HAP-1 (cell line): ENCODE results near the gene UGT1A9.

ENCODE experiments used
- DNase-seq, 2 experiments: peaks; one replicate each; pipeline ENCODE4 v3.0.0-alpha.2; 2016 to 2020; ENCODE audit warnings: low spot score in 2 of 2
- H3K27me3 ChIP-seq: fragments of 250-450 bp; sonication (Bioruptor Pico); 2 replicates; pipeline ENCODE4 v1.5.1; 2020; ENCODE audit warnings: low read depth, mild to moderate bottlenecking, moderate library complexity
- H3K36me3 ChIP-seq: fragments of 250-450 bp; sonication (Bioruptor Pico); replicated peaks from 2 replicates; pipeline ENCODE4 v1.5.1; 2020; ENCODE audit warnings: mild to moderate bottlenecking
- H3K4me1 ChIP-seq: fragments of 250-450 bp; sonication (Bioruptor Pico); 2 replicates; pipeline ENCODE4 v1.5.1; 2020; ENCODE audit warnings: mild to moderate bottlenecking
- H3K4me3 ChIP-seq: fragments of 250-450 bp; sonication (Bioruptor Pico); 2 replicates; pipeline ENCODE4 v1.5.1; 2020; ENCODE audit warnings: mild to moderate bottlenecking, moderate library complexity
- H3K9me3 ChIP-seq: fragments of 250-450 bp; sonication (Bioruptor Pico); 2 replicates; pipeline ENCODE4 v1.5.1; 2020; ENCODE audit warnings: mild to moderate bottlenecking, moderate library complexity
- in situ Hi-C: fragments of 300-500 bp; cut with MboI; formaldehyde crosslinking; loops from 3 replicates; pipeline ENCODE4 v1.14.3; 2020; ENCODE audit warnings: low sequenced_read_pairs, inconsistent platforms, mixed read lengths

Gene UGT1A9

DNA sequence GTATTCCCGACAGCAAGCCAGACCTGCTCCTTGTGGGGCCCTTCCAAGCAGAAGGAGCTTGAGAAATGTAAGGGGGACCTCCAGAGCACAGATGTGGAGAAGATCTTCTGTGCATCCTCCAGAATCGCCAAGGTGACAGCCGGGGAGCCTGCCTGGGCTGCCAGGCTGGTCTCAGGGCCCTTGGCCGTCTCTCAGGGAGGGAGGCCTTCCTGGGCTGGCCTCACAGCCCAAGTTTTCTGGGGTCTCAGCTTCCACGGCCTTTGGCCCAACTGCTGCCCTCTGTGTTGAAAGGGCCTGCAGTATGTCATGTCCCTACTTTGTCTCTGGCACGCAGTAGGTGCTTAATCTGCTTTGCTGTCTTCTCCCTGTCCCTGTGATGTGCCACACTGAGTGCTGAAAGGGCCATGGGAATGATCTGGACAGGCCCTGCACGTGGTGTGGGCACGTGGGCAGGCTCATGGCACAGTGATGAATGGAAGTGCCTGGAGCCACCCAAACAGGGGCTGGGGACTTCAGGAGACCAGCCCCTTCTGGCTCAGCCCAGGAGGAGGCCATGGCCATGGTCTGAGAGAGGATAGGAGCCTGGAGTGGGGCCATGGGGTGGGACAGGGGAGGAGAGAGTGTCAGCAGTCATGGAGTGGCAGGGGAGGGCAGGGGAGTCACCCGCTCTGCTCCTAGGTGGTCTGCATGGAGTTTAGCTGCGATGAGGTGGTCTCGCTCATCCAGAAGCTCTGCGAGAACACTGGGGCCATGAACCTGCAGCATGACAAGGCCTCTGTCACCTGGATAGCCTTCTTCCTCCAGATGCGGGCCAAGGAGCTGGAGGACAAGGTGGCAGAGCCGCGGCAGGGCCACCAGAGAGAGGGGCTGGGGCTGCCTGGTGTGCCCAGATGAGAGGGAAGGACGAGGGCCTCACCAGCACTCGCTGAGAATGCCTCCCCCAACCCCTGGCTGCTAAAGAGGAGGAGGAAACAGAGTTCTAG lies 147.2 kb downstream of the UGT1A9 start:
- no peaks in the 10 kb centered on the region for H3K36me3 ChIP-seq
- in situ Hi-C loops = no loop called here
- H3K4me1 ChIP-seq = no peaks in the 10 kb centered on the region
- peak in 1 of 2 experiments; percentile 1 for DNase-seq
- H3K4me3 ChIP-seq = no peak overlapping the region
- H3K27me3 ChIP-seq = no peaks in the 10 kb centered on the region
- H3K9me3 ChIP-seq = no peaks in the 10 kb centered on the region

DNA sequence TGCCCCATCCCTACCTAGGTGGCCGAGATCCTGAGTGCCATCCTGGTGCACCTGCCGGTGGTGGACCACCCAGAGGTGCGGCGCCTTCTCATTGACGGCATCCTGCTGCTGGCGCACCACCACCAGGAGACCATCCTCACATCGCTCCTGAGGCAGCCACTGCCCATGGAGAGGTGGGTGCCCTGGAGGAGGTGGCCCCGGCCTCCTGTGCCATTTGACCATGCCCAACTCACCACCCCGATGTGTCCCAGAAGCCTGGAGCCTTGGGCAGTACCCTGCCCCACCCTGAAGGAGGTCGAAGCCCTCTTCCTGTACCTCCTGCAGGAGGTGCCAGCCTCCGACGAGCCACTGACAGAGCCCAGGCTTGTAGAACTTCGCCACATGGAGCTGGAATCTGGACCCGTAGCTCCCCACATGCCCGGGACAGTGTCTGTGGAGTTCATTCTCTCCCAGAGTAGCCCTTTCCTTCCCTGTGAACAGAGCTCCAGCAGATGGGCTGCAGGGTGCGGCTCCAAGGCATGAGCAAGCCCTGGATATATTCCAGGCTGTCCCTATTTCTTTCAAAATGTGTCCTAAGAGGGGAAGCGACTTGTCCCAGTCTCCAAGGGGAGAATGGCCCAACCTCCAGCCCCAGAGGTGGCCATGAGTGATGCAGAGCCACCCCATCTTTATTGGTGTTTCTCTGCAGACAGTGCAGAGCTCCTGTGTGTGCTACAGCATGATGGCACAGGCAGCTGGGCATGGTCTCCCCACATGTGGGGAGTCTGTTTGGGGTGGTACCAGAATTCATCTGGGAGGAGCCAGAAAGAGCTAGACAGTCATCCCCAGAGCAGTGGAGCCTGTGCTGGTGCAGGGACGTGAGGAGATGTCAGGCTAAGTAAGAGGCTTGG lies 148.4 kb downstream of the UGT1A9 start:
- H3K36me3 ChIP-seq = no peaks in the 10 kb centered on the region
- no peaks in the 10 kb centered on the region for H3K27me3 ChIP-seq
- peak in 1 of 2 experiments; percentile 3 for DNase-seq
- H3K4me1 ChIP-seq = peaks cover 2% of the 10 kb centered on the region; the same call in 1 of the 2 replicates
- in situ Hi-C loops = no loop called here
- H3K4me3 ChIP-seq = no peak overlapping the region
- H3K9me3 ChIP-seq = no peaks in the 10 kb centered on the region

DNA sequence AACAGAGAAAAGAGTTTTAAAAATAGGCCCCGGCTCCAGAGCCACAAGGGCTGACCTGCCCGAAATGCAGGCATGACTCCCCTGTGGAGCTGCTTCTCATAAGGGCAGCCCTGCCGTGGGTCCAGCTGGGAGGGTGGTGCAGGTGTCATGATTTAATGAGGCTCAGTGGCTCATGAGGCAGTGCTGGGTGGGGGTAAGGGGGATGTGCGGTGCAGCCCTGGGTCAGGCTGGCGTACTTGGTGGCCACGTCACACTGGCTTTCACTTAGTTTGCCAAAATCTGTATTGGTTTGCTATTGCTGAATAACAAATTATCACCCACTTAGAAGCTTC lies 149.0 kb downstream of the UGT1A9 start:
- Histone ChIP-seq H3K4me3 (no peak overlapping the region), H3K27me3 (no peaks in the 10 kb centered on the region), H3K4me1 (peaks cover 2% of the 10 kb centered on the region; the same call in 1 of the 2 replicates), H3K36me3 (no peaks in the 10 kb centered on the region), H3K9me3 (no peaks in the 10 kb centered on the region)
- in situ Hi-C loops = no loop called here
- peak in 1 of 2 experiments; percentile 5 for DNase-seq

DNA sequence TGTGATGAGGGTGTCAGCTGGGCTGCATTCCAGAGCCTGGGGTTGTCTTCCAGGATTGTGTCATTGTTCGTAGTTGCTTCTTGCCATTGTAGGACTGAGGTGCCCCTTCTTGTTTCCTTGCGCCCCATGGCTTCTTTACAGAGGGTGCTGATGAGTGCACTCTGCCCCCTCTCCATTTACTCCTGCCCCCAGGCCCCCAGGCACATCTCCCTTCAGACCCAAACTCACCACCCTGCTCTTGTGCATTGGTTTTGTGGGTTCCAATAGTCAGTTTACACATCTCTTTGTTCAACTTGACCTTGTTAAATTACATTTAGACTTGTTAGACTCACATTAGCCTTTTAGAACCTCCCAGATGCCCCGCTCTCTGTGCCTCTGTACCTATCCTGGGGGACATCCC lies 149.5 kb downstream of the UGT1A9 start:
- H3K4me3 ChIP-seq = no peak overlapping the region
- no peaks in the 10 kb centered on the region for H3K27me3 ChIP-seq
- H3K4me1 ChIP-seq = peaks cover 2% of the 10 kb centered on the region; the same call in 1 of the 2 replicates
- no peaks in the 10 kb centered on the region for H3K9me3 ChIP-seq
- H3K36me3 ChIP-seq = no peaks in the 10 kb centered on the region
- in situ Hi-C loops = no loop called here
- peak in 1 of 2 experiments; percentile 3 for DNase-seq

DNA sequence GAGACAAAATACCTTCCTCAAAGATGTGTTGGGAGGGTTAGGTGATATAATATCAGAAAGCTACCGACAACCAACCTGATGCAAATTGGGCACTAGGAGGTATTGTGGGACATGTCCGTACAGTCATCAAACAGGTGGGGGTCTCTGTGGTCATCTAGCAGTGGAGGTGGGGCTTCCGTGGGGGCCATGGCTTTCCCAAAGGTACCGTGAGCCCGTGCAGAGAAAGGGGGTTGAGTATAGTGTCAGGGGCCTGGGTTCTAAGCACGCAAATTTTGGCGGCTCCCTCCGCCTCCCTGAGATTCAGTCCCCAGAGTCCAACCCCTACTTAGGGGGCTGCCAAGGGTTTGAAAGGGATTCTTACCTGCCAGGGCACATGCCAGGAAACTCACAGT lies 150.0 kb downstream of the UGT1A9 start:
- no peaks in the 10 kb centered on the region for H3K27me3 ChIP-seq
- in situ Hi-C loops = no loop called here
- DNase-seq = peak in 1 of 2 experiments; percentile 3
- no peaks in the 10 kb centered on the region for H3K36me3 ChIP-seq
- no peaks in the 10 kb centered on the region for H3K9me3 ChIP-seq
- H3K4me3 ChIP-seq = no peak overlapping the region
- H3K4me1 ChIP-seq = peaks cover 2% of the 10 kb centered on the region; the same call in 1 of the 2 replicates

DNA sequence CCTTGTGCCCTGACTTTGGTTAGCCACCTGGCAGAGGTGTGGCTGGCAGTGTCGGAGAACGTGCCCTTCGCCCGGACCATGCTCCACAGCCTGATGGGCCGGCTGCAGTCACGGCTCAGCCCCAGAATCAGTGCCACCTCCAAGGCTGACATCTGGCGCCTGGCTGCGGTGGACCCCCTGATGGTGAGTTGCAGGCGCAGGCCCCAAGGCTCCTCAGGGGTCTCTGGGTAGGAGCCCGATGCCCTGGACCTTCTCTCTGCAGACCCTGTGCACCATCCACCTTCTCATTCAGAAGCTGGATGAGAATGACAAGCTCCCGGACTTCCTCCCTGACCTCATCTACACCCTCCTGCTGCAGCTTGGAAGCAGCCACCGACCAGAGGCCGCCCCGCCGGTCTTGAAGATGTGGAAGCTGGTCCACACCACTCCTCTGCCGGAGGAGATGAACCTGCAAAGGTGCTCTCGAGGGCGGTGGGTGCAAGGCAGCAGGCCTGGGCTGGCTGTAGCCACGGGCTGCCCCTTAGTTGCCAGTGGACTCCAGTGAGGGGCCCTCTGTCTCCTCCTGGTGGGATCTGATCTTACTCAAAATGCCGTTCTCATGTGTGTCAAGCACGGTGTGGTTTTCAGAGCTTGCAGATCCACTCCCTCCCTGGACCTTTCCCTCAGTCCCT lies 150.5 kb downstream of the UGT1A9 start:
- Histone ChIP-seq H3K27me3 (no peaks in the 10 kb centered on the region), H3K36me3 (no peaks in the 10 kb centered on the region), H3K4me1 (peaks cover 2% of the 10 kb centered on the region; the same call in 1 of the 2 replicates), H3K4me3 (no peak overlapping the region), H3K9me3 (no peaks in the 10 kb centered on the region)
- in situ Hi-C loops = no loop called here
- peak in 1 of 2 experiments; percentile 5 for DNase-seq
